HFFc6 (cell line): ENCODE measurements around the gene IL1RN. TPM values are rescaled to one million over a fixed set of nuclear protein-coding genes. Genes with fewer than 3 reads are reported as not detected.

Experiments
- DNase-seq: peaks from one replicate; pipeline ENCODE4 v3.0.0-alpha.2; 2018
- H3K27ac Mint-ChIP-seq: 2 replicates; pipeline ENCODE4 v1.8.0; 2020; ENCODE audit warnings: mild to moderate bottlenecking, mixed read lengths
- H3K27me3 Mint-ChIP-seq: 2 replicates; pipeline ENCODE4 v1.8.0; 2021; ENCODE audit warnings: mild to moderate bottlenecking, moderate library complexity, mixed read lengths; ENCODE audit not compliant: insufficient read depth
- H3K36me3 Mint-ChIP-seq: 2 replicates; pipeline ENCODE4 v1.8.0; 2021; ENCODE audit warnings: low read depth, mixed read lengths
- H3K4me1 Mint-ChIP-seq: 2 replicates; pipeline ENCODE4 v1.8.0; 2020; ENCODE audit warnings: low read depth, mixed read lengths
- H3K4me3 Mint-ChIP-seq: 2 replicates; pipeline ENCODE4 v1.8.0; 2020; ENCODE audit warnings: mild to moderate bottlenecking, moderate library complexity, mixed read lengths
- H3K9me3 Mint-ChIP-seq: 2 replicates; pipeline ENCODE4 v1.8.0; 2020; ENCODE audit warnings: mild to moderate bottlenecking, mixed read lengths
- total RNA-seq, 6 experiments: library from RNA; stranded (reverse); fragmentation: NEBNext Ultra II Directional; extraction: Animal tissue kit (Norgen Biotek cat#: 25700); gene quantifications; 2 replicates in 1 of 6; 3 replicates in 5 of 6; pipeline ENCODE4 v1.2.3, GENCODE V29; 2021
- TF ChIP-seq, protein P1 (sequence below): fragments of 200-600 bp; sonication (generic); IDR thresholded peaks from 2 replicates; pipeline ENCODE4 v1.5.0; 2021; ENCODE audit warnings: antibody characterized with exemption, mild to moderate bottlenecking

The IL1RN gene
- total RNA-seq, 6 experiments from 2014 or later, result not detected

DNA sequence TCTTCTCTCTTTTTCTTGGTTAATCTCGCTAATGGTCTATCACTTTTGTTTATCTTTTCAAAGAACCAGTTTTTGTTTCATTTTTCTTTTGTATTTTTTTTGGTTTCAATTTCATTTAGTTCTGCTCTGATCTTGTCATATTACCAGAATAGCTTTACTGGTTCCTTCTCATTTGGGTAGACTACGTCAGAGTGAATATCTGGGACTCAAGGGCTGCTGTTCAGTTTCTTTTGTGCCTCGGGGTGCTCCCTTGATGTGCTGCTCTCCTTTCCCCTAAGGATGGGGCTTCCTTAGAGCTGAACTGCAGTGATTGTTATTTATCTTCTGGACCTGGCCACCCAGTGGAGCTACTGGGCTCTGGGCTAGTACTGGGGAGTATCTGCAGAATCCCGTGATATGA, 29.4 kb upstream of the IL1RN start:
- DNase-seq, result no peak
- TF ChIP-seq, protein P1, sequence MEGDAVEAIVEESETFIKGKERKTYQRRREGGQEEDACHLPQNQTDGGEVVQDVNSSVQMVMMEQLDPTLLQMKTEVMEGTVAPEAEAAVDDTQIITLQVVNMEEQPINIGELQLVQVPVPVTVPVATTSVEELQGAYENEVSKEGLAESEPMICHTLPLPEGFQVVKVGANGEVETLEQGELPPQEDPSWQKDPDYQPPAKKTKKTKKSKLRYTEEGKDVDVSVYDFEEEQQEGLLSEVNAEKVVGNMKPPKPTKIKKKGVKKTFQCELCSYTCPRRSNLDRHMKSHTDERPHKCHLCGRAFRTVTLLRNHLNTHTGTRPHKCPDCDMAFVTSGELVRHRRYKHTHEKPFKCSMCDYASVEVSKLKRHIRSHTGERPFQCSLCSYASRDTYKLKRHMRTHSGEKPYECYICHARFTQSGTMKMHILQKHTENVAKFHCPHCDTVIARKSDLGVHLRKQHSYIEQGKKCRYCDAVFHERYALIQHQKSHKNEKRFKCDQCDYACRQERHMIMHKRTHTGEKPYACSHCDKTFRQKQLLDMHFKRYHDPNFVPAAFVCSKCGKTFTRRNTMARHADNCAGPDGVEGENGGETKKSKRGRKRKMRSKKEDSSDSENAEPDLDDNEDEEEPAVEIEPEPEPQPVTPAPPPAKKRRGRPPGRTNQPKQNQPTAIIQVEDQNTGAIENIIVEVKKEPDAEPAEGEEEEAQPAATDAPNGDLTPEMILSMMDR, result no peak
- no peak overlapping the region for H3K4me3 Mint-ChIP-seq
- H3K4me1 Mint-ChIP-seq, result no peaks in the 10 kb centered on the region
- H3K27ac Mint-ChIP-seq, result no peak overlapping the region
- H3K9me3 Mint-ChIP-seq, result peaks cover 13% of the 10 kb centered on the region; the same call in 1 of the 2 replicates
- peaks cover 9% of the 10 kb centered on the region for H3K27me3 Mint-ChIP-seq
- H3K36me3 Mint-ChIP-seq, result no peaks in the 10 kb centered on the region

DNA sequence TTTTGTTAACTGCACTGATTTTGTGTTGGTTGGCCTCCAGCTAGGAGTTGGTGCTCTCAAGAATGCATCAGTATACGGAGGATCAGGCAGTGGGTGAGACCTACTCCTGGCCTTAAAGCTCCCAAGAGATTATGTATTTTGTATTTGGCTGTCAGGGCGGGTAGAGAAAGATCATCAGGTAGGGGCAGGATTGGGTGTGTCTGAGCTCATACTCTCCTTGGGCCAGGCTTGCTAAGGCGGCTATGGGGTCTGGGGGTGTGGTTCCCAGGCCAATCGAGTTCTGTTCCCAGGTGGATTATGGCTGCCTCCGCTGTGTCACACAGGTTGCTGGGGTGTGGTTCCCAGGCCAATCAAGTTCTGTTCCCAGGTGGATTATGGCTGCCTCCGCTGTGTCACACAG, 28.9 kb upstream of the IL1RN start:
- H3K27ac Mint-ChIP-seq, result no peak overlapping the region

DNA sequence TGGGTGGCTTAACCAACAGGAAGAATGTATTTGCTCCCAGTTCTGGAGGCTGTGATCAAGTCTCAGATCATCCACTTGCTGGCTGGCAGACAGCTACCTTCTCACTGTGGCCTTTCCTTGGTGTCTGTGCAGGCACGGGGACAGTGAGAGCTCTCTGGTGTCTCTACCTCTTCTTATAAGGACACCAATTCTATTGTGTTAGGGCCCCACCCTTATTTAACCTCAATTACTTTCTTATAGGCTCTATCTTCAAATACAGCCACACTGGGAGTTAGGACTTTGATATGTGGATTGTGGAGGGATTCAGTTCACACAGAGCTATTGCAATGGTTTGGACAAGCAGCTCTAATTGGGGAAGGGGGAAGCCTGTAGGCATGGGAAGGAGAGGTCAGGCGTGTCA, 25.3 kb upstream of the IL1RN start:
- TF ChIP-seq, protein P1, result no peak
- no peak overlapping the region for H3K27ac Mint-ChIP-seq
- H3K9me3 Mint-ChIP-seq, result peaks cover 7% of the 10 kb centered on the region; the same call in 1 of the 2 replicates
- H3K27me3 Mint-ChIP-seq, result peaks cover 6% of the 10 kb centered on the region
- H3K36me3 Mint-ChIP-seq, result no peaks in the 10 kb centered on the region
- H3K4me1 Mint-ChIP-seq, result peaks cover 18% of the 10 kb centered on the region
- H3K4me3 Mint-ChIP-seq, result no peak overlapping the region
- no peak for DNase-seq

More for the DNA sequence above, 28.9 kb upstream of the IL1RN start:
- no peaks in the 10 kb centered on the region for H3K4me1 Mint-ChIP-seq
- H3K27me3 Mint-ChIP-seq, result peaks cover 9% of the 10 kb centered on the region
- TF ChIP-seq, protein P1, result no peak
- no peak overlapping the region for H3K4me3 Mint-ChIP-seq
- no peaks in the 10 kb centered on the region for H3K36me3 Mint-ChIP-seq
- peaks cover 13% of the 10 kb centered on the region; the same call in 1 of the 2 replicates for H3K9me3 Mint-ChIP-seq
- no peak for DNase-seq

DNA sequence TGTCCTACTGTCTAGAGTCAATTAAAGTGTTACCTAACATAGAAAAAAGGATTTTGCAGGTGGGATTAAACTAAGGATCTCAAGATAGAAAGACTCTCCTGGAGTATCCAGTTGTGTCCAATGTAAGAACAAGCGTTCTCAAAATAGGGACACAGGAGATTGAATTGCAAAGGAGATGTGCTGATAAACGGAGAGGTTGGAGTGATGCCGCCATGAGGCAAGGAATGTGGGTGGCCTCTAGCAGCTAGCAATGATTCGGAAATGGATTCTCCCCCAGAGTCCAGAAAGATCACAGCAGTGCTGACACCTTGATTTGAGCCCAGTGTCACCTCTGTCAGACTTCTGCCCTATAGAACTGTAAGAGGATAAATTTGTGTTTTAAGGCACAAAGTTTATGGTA, 24.1 kb upstream of the IL1RN start:
- H3K4me3 Mint-ChIP-seq, result no peak overlapping the region
- TF ChIP-seq, protein P1, result no peak
- peaks cover 5% of the 10 kb centered on the region for H3K27me3 Mint-ChIP-seq

DNA sequence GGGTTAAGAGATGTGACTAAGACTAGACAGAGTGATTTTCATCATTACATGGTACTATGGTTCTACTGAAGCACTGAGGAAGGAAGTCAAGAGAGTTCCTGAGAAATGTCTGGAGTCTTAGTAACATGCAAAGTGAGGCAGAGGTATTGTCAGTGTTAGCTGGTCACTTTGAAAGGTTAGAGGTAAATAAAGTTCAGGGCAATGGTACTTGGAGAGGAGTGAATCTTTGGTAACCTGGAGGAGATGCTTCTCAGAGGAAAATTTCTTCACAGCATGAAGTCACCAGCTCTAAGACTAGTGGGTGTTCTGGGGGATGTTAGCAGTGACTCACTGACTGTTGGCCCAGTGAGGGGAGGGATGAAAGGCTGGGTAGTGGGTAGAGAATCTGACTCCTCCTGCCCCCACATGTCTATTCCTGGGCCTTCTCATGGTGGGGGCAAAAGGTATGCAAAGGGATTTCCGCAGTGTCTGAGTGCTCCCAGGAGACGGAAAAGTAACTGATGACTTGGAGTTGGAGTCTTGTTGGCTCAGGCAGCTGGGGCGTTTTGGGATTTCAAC, 23.3 kb upstream of the IL1RN start:
- Mint-ChIP-seq H3K27me3 (peaks cover 2% of the 10 kb centered on the region), H3K36me3 (no peaks in the 10 kb centered on the region), H3K4me1 (peaks cover 18% of the 10 kb centered on the region), H3K27ac (no peak overlapping the region), H3K4me3 (no peak overlapping the region), H3K9me3 (no peaks in the 10 kb centered on the region)
- DNase-seq, result no peak
- TF ChIP-seq, protein P1, result no peak

More for the DNA sequence above, 24.1 kb upstream of the IL1RN start:
- no peak for DNase-seq
- Mint-ChIP-seq H3K27ac (no peak overlapping the region), H3K36me3 (no peaks in the 10 kb centered on the region), H3K9me3 (no peaks in the 10 kb centered on the region), H3K4me1 (peaks cover 18% of the 10 kb centered on the region)
